GM12892 (cell line): ENCODE results near the gene NOTUM.

Experiments used
- POLR2A ChIP-seq: IDR thresholded peaks from 2 replicates; pipeline ENCODE4 v1.6.1; 2011; ENCODE audit warnings: low read depth, low read length, control low read depth
- POLR2AphosphoS5 ChIP-seq: IDR thresholded peaks from 2 replicates; pipeline ENCODE4 v1.6.1; 2011; ENCODE audit warnings: low read depth, low read length, control low read depth

DNA sequence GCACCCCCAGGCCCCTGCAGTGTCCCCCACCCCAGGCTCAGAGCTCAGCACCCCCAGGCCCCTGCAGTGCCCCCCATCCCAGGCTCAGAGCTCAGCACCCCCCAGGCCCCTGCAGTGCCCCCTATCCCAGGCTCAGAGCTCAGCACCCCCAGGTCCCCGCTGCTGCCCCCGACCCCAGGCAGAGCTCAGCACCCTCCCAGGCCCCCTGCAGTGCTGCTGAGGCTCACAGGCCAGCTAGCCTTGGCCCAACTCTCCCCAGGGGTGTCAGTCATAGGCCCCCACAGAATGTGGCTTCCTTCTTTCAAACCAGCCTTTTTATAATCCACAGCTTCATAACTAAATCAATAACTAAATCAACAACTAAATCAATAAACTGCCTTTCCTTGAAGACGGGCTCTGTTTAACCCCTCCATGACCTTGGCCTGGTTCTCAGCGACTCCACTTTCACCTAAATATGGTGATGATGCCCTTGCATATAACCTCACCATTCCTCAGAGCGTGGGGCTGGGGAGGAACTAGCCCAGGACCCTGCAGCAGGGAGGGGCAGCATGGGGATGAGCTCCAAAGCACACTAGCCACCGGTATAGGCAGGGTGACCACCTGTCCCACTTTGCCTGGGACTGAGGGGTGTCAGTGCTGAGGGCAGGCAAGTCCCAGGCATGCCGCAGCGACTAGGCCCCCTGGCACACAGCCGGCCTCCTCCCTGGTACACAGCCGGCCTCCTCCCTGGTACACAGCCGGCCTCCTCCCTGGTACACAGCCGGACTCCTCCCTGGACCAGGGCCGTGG is 5.0 kb downstream of the NOTUM start:
- TF ChIP-seq POLR2A (no peak), POLR2AphosphoS5 (no peak)
